Measurements from ENCODE around the gene FADS2.

GRCh38 chr11:61882879-61883278 is 54.8 kb downstream of the FADS2 start:
- TF ChIP-seq CTCF (conservative IDR thresholded peaks at IDR 0.05; ENCODE audit: low read length) (no peak), EZH2phosphoT487 (IDR thresholded peaks at IDR 0.05; ENCODE audit: borderline replicate concordance, low read depth, low read length) (no peak)

Data from OCI-LY7 (cell line).